Measurements from ENCODE around the gene CHRNA9. TPM values are rescaled to one million over a fixed set of nuclear protein-coding genes. Genes with fewer than 3 reads are reported as not detected.

The CHRNA9 gene
- total RNA-seq, 1 donor from 2014 or later = not detected

DNA sequence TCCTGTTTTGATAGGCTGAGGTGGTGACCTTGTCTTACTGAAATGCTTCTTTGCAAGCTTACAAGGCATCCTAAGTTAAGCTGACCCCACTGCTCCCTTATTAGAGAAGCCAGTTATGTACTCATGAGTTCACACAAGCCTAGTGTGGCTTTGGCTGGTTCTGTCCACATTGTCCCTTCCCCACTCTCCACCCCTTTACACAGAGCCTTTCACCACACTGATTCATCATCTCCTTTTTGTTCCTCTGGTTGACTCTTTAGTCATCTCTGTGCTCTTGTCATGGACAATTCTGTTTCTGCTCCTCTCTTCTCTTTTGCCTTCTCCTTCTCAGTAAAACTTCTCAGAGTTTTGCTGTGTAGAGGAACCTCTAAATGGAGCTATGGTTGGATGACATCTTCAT is 4.9 kb downstream of the CHRNA9 start:
- DNase-seq (ENCODE audit: low spot score) = no peak

DNA sequence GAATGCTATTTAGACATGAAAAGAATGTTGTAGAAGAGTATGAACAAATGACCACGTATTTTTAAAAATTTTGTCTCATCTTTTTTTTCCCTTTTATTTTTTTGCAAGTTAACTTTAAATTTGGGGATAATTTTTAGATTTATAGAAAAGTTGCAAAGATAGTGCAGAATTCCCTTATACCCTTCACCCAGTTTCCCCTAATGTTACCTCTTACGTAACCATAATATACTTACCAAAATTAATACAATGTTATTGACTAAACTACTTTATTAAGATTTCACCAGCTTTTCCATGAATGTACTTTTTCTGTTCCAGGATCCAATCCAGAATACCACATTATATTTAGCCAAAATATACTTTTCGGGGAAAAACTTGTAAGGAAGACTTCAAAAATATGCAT is 12.3 kb downstream of the CHRNA9 start:
- DNase-seq (ENCODE audit: low spot score) = no peak

DNA sequence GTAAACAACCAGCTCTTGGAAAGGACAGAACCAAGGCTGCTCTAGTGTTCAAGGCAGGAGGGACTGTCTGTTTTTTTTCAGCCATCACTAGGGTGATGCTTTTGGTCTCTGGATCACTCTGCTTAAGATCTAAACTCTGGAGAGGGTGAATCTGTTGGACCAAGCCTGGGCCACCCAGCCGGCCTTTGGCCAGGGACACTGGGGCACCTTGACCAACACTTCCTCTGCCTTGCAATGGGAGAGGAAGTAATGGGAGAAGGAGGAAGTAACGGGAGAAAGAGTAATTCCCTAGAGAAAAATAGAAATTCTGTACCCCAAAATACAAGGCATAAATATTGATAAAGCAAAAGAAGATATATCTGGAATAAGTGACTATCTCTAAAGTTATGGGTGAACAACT is 12.9 kb downstream of the CHRNA9 start:
- no peak for DNase-seq (ENCODE audit: low spot score)

DNA sequence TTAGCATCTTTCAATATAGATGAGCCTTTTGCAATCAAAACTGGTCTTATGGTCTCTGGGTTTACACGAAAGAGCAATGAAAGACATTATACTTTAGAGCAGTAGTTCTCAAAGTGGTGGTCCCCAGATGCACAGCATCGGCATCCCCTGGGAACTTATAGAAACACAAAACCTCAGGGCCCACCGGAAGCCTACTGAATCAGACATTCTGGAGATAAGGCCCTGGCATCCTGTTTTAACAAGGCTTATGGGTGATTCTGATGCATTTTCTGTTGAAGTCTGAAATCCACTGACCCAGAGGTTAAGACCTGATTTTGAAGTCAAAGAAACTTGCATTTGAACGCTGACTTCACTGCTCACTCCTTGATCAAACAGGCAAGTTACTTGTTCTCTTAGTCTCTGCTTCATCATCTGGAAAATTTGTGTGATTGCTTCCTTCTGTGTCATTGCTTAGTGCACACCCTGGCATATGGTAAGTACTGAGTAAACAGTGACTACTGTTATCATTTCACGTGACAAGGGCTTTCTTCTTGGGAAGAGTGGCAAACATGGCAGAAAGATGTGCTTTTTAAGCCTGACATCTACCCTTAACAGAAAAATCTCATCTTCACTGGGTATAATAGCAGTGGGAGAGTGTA is 14.5 kb downstream of the CHRNA9 start:
- DNase-seq (ENCODE audit: low spot score) = no peak

DNA sequence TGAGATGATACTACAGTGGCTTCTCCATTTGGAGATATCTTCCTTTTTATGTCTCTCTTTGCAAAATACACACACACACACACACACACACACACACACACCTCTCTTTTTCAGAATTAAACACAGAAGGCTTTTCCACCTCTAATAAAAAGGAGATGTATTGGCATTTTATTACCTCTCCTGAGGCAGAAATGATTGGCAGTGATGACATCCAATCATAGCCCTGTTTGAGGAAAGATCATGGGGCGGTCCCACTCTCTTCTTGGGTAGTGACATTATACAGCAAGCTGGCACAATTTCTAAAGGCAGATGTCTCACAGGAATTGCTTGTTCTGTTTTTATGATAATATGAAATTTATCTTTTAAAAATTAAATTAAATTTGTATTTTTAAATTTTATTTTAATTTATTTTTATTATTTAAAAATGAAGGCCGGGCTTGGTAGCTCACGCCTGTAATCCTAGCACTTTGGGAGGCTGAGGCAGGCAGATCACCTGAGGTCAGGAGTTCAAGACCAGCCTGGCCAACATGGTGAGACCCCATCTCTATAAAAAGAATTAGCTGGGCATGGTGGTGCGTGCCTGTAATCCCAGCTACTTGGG is 15.6 kb downstream of the CHRNA9 start:
- no peak for DNase-seq (ENCODE audit: low spot score)

DNA sequence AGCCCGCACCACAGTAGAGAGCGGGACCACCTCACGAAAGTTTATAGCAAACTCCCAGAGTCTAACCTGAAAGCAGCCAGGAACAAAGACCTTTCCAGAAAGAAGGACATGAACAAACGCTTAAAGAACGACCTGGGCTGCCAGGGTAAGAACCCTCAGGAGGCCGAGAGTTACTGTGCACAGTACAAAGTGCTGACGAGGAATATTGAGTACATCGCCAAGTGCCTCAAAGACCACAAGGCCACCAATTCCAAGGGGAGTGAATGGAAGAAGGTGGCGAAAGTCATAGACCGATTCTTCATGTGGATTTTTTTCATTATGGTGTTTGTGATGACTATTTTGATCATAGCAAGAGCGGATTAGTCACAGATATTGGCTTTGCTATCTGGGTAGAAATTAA is 19.0 kb downstream of the CHRNA9 start:
- no peak for DNase-seq (ENCODE audit: low spot score)

DNA sequence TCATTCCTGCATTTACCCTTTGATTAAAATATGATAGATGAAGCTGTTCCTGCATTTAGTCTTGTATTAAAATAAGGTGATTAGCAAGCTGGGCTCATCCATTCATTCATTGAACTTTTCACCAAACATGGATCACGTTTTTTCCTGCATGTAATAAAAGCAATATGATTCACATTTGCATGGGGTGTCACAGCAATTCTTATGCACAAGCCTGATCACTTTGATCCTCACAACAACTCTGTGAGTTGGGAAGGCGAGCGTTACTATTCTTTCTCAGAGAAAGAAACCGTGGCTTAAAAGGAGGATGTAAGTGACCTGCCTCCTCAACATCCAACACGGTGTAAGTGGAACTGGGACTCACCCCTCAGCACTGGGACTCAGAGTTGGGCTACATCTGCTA is 20.0 kb downstream of the CHRNA9 start:
- DNase-seq (ENCODE audit: low spot score) = no peak

DNA sequence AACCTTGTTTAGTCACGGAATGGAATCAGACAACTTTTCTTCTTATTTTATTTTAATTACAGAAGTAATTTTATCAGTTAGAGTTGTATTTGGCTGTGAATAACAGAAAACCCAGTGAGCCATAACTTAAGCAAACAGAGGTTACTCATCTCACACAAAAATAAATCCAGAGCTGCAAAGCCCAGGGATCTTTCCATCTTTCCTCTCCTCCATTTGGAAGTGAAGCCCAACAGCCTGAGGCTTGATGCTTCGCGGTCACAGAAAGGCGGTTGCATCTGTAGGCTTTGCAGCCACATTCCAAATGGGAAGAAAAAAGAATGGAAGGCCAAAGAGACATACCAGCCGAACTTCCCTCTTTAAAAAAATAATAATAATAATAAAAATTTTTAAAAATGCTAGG is 22.6 kb downstream of the CHRNA9 start:
- DNase-seq (ENCODE audit: low spot score) = no peak

DNA sequence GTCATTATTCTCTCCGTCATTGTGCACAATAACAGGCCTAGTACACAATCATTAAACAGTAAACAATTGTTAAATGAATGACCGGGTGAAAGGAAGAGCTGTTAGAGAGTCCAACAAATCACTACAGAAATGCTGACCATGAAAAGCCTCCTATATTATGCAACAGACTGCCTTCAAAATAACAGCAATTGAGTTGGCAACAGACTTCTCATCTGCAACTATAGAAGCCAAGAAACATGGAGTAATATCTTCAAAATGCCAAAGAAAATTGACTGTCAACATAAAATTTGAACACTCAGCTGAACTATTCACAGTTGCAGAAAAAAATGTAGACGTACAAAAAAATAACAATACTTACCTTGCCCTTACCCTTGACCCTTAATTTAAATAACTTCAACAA is 26.2 kb downstream of the CHRNA9 start:
- DNase-seq (ENCODE audit: low spot score) = no peak

DNA sequence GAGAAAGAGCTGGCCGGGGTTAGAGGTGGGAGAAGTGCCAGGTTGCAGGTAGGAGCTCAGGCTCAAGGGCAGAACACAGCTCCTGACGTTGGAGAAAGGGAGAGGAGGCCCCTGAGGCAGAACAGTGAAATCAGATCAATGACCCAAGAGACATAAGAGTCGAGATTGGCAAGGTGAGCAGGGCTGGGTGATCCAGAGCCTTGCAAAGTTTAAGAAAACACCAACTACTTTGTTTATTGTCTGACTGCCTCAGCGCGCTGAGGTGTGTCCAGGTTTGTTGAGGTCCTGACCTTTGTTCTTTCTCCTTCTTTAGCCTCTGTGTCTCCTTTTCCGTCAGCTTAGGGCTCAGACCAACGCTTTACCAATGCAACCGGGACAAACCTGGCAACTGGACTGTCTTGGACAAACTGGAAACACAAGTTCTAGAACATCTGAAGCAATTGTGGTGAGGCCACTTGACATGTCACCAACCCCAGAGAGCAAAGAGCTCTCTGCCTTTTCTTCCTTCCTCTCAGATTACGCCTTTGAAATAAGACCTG is 28.3 kb downstream of the CHRNA9 start:
- DNase-seq (ENCODE audit: low spot score) = peak; percentile 42

DNA sequence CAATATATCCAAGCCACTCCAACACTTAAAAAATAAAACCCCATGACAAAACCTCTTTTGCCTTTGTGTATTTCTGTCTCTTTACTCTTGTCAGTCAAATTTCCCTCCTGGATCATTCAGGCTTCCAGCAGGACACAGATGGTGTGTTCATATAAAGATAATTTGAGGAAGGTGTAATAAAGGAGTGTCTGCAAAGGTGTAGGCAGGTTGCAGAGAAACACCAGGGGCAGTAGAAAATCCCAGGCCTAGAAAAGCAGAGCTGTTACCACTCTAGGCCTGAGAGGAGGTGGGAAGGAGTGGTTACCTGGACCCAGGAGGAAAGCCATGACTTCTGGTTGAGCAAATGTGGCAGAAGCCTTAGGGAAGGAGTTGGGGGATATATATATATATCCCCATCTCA is 28.8 kb downstream of the CHRNA9 start:
- no peak for DNase-seq (ENCODE audit: low spot score)

DNA sequence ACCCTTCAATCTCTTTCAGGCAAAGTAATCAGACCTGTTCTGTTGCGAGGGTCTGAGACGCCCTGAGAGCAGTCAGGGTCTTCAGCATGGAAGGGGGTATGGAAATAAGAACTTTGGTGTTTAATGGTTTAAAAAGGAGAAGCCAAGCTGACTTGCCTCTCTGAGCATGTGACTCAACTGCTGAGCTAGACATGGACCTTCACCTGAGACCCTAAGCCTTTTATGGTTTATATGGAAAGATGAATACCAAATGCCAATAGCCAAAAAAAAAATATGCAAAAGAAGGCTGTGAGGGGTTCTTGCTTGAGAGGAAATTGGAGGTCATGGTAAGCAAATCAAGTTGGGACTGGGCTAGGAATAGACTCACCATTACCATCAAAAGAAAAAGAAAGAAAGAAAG is 30.6 kb downstream of the CHRNA9 start:
- no peak for DNase-seq (ENCODE audit: low spot score)

DNA sequence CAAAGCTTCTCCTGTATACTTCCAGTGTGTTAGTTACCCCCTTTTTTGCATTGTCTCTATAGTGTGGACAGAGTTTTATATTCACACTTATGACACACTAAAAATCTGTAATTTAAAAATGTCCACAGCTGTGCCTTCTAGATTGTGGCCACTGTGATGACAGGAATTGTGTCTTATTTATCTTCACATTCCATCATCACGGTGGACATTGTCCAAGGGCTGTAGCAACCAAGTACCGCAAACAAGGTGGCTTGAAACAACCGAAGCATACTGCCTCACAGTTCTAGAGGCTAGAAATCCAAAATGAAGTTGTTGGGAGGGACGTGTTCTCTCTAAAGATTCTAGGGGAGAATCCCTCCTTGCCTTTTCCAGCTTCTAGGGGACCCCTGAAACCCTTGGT is 32.3 kb downstream of the CHRNA9 start:
- DNase-seq (ENCODE audit: low spot score) = no peak

DNA sequence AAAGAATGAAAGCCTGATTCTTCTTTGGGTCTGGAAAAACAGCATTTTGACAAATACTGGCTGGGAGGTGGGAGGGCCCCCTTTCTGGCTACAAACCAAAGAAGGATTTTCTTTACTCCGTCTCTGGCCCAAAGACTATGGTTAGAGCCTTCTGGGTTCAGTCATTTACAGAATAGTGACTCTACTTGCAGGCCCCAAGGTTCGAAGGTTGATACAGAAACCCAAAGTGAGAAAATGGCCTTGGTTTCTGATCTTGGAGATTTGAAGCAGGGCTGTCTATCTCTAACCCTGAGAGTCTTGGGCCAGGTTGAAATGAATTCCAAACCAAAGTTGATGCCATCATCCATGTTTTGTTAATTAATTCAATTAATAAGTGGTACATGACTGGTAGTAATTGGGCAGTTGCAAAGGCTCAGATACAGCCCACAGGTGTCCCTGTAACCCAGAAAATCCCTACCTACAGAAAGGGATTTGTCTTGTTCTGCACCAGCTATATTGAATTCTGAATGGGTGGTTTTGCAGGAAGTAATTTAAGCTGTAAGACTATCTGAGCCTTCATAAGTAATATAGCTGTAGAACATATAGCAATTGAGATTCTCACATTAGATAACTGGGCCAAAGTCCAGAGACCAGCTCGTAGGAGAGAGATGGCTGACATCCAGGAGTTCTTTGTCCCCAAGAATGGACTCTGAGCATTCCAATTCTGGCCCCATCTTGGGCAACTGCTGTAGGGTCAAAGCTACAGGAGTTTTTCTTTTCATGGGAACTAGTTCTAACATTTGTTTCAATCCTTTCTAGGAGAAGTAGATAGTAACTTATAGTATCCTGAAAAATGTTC is 34.5 kb downstream of the CHRNA9 start:
- DNase-seq (ENCODE audit: low spot score) = peak; percentile 69

DNA sequence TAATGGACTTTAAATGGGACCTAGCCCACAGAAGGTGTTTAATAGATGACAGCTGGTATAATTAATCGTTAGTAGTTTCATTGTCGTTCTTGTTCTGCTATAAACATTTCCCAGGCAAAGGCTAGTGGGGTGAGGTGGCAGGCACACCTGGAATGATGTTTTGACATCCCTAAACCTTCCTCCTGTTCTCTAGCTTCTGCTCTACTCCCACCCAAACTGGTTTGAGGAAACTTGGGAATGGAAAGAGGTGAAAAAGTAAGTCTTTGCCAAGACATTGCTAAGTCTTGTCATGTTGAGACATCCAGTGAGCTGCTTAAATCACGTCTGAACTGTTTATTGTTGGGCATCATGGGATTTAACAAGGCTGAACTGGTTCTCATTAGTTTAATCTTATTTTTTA is 37.5 kb downstream of the CHRNA9 start:
- no peak for DNase-seq (ENCODE audit: low spot score)

DNA sequence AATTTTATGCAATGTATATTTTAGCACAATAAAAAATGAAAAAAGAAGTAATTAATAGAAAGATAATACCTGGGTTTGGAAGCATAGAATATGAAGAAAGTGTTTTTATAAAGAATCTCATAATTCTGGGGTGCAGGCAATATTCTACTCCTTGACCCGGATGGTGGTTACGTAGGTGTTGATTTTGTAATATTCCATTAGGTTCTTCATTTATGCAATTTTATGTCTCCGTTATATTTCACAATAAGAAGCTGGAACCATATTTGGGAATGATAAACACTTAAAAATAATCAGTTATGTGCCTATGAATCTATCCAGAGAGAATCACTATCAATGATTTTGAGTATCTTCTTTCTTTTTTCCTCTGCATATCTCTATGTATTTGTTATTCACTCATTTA is 38.5 kb downstream of the CHRNA9 start:
- no peak for DNase-seq (ENCODE audit: low spot score)

DNA sequence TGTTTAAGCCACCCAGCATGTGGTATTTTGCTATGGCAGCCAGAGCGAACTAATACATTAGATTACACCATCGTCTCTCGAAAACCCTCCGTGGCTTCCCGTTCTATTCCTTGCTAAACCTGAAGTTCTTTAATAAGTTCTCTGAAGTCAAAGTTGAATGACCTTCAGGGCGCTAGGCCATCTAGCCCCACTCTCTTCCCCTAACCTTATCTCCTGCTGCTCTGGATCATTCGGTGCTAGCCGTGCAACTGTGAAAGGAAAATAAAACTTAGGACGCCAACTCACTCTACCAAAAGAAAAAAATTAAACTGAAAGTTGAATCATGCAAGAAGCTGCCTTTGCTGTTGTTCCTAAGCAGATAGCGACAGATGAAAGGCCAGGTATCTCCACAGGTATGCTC is 40.0 kb downstream of the CHRNA9 start:
- DNase-seq (ENCODE audit: low spot score) = no peak

DNA sequence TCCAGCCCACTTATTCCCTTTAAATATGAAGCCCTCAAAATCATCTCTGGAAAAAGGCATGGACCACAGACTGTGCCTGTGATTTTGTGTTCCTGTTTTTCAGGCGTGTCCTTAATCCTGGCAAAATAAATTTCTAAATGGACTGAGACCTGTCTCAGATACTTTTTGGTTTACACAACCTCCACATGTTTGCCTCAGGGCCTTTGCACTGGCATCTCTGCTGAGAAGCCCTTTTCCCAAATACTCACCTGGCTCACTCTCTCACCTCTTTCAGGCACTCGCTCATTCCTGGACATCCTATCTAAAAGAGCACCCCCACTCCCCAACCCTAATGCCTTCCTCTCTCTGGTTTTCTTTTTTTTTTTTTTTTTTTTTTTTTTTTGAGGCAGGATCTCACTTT is 40.5 kb downstream of the CHRNA9 start:
- no peak for DNase-seq (ENCODE audit: low spot score)

DNA sequence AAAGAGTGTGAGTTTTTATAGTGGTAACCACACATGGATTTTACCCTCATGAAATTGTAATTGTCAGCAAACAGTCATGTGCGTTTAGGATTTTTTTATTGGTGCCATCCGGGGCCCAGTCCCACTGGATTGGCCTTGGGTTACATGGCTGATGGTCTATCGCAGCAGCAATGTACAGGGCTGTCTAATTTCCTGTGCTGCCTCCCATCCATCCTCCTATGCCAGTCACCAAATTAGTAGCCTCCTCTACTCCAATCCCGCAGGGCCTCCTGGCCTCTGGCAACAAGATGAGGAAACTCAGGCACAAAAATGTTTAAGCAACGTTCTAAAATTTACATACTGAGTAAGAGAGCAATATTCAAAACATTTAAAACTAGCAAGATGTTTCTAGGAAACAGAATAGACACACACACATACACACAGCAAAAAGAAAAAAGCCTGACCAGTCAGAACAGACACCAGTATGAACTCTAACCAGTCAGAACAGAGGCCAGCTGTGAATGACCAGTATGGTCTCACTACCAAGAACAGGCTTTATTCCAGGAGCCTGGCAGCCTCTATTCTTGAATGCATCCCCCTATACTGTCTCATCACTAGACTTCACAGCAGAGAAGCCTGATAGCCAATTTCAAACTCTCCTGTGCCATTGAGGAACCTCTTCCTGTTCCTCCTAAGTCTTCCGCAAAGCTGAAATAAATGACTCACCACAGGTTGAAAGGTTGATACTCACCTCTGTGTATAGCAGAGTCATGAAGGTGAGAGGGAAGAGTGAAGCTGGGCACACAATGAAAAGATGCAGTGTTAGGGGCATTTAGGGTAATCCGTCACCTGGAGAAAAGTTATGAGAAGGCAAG is 42.6 kb downstream of the CHRNA9 start:
- DNase-seq (ENCODE audit: low spot score) = no peak

DNA sequence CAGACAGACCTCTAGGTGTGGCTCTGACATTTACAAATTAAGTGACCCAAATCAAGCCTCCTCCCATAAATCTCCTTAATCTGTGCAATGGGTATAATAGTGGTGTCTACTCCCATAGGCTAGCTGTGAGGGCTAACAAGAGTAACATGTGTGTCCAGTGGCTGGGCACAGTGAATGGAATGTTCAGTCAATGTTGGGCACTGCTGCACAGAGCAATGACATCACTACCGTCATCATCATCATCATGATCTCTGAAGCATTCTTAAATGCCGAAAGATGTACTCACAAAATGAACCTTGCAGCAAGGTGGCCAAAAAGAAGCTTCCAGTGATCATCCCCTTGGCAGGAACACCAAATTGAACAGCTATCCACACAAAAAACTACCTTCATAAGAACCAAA is 43.5 kb downstream of the CHRNA9 start:
- DNase-seq (ENCODE audit: low spot score) = no peak

DNA sequence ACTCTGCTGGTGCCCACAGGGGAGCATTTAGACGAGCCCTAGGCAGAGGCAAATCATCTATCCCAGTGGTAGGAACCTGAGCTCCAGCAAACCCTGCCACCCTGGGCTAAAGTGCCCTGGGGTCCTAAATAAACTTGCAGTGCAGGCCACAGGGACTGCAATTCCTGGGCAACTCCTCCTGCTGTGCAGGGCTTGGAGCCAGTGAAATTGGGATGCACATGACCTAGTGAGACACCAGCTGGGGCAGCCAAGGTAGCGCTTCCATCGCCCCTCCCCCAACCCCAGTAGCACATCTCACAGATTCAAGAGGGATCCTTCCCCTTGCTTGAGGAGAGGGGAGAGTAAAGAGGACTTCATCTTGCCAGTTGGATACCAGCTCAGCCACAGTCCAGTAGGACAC is 44.1 kb downstream of the CHRNA9 start:
- DNase-seq (ENCODE audit: low spot score) = no peak

DNA sequence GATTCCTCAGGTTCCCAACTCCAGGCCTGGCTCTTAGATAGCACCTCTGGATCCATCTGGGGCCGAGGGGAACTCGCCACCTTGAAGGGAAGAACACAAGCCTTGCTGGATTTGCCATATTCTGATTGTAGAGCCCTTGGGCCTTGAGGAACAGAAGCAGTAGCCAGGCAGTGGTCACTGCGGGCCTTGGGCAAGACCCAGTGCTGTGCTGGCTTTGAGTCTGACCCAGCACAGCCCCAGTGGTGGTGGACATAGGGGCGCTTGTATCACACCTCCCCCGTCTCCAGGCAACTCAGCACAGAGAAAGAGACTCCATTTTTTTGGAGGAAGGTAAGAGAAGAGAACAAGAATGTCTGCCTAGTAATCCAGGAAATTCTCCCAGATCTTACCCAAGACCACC is 45.5 kb downstream of the CHRNA9 start:
- no peak for DNase-seq (ENCODE audit: low spot score)

Data from mucosa of gallbladder (tissue), 1 donor.